ENCODE measurements around the gene UVSSA.

DNA sequence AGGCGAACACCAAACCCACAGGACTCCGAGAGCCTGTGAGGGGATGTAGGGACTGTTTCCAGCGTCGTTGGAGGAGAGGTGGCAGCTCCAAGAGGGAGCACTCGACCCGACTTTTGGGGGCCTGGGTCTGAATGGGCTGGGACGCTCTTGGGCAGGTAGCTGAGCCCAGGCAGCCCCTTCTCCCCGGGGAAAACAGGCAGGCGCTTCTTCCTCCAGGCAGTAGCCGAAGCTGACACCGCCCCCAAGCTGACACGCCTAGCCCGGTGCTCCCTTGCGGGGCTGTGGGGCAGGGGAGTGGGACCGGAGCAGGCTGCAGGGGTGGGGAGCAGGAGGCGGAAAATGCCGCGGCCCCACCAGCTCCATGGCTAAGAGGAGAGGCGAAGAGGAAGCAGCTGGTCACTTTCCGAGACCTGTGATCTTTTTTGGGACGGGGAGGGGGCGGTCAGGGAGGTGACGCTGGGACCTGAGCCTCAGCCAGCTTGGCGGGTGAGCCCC is 55.1 kb downstream of the UVSSA start:
- TF ChIP-seq, protein P1, sequence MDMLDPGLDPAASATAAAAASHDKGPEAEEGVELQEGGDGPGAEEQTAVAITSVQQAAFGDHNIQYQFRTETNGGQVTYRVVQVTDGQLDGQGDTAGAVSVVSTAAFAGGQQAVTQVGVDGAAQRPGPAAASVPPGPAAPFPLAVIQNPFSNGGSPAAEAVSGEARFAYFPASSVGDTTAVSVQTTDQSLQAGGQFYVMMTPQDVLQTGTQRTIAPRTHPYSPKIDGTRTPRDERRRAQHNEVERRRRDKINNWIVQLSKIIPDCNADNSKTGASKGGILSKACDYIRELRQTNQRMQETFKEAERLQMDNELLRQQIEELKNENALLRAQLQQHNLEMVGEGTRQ (CRISPR knock-in tag; IDR thresholded peaks at IDR 0.05) = no peak
- TF ChIP-seq ATF3 (CRISPR knock-in tag; conservative IDR thresholded peaks at IDR 0.05) (no peak), STAT6 (CRISPR knock-in tag; conservative IDR thresholded peaks at IDR 0.05; ENCODE audit: low read depth) (no peak), ZNF416 (CRISPR knock-in tag; IDR thresholded peaks at IDR 0.05) (no peak), GABPB1 (CRISPR knock-in tag; IDR thresholded peaks at IDR 0.05) (no peak), NFYB (CRISPR knock-in tag; conservative IDR thresholded peaks at IDR 0.05; ENCODE audit: low read depth) (no peak), MAX (CRISPR knock-in tag; IDR thresholded peaks at IDR 0.05) (no peak), TCF7 (CRISPR knock-in tag; IDR thresholded peaks at IDR 0.05; ENCODE audit: low read depth) (no peak), TP53 (CRISPR knock-in tag; IDR thresholded peaks at IDR 0.05) (no peak), NR1H2 (CRISPR knock-in tag; IDR thresholded peaks at IDR 0.05) (no peak), IRF2 (CRISPR knock-in tag; IDR thresholded peaks at IDR 0.05; ENCODE audit: borderline replicate concordance, low read depth) (no peak), E2F4 (CRISPR knock-in tag; IDR thresholded peaks at IDR 0.05; ENCODE audit: borderline replicate concordance, low read depth) (no peak)
- TF ChIP-seq, protein P2, sequence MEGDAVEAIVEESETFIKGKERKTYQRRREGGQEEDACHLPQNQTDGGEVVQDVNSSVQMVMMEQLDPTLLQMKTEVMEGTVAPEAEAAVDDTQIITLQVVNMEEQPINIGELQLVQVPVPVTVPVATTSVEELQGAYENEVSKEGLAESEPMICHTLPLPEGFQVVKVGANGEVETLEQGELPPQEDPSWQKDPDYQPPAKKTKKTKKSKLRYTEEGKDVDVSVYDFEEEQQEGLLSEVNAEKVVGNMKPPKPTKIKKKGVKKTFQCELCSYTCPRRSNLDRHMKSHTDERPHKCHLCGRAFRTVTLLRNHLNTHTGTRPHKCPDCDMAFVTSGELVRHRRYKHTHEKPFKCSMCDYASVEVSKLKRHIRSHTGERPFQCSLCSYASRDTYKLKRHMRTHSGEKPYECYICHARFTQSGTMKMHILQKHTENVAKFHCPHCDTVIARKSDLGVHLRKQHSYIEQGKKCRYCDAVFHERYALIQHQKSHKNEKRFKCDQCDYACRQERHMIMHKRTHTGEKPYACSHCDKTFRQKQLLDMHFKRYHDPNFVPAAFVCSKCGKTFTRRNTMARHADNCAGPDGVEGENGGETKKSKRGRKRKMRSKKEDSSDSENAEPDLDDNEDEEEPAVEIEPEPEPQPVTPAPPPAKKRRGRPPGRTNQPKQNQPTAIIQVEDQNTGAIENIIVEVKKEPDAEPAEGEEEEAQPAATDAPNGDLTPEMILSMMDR (IDR thresholded peaks at IDR 0.05) = no peak
- TF ChIP-seq, protein P3, sequence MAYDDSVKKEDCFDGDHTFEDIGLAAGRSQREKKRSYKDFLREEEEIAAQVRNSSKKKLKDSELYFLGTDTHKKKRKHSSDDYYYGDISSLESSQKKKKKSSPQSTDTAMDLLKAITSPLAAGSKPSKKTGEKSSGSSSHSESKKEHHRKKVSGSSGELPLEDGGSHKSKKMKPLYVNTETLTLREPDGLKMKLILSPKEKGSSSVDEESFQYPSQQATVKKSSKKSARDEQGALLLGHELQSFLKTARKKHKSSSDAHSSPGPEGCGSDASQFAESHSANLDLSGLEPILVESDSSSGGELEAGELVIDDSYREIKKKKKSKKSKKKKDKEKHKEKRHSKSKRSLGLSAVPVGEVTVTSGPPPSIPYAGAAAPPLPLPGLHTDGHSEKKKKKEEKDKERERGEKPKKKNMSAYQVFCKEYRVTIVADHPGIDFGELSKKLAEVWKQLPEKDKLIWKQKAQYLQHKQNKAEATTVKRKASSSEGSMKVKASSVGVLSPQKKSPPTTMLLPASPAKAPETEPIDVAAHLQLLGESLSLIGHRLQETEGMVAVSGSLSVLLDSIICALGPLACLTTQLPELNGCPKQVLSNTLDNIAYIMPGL (CRISPR knock-in tag; IDR thresholded peaks at IDR 0.05) = no peak
